Fibroblast of gingiva (primary cell): Measurements from ENCODE around the gene ATP8B3.

Experiments
- DNase-seq: peaks from one replicate; pipeline ENCODE4 v3.0.0-alpha.2; 2011; ENCODE audit warnings: low read depth

The ATP8B3 gene

DNA sequence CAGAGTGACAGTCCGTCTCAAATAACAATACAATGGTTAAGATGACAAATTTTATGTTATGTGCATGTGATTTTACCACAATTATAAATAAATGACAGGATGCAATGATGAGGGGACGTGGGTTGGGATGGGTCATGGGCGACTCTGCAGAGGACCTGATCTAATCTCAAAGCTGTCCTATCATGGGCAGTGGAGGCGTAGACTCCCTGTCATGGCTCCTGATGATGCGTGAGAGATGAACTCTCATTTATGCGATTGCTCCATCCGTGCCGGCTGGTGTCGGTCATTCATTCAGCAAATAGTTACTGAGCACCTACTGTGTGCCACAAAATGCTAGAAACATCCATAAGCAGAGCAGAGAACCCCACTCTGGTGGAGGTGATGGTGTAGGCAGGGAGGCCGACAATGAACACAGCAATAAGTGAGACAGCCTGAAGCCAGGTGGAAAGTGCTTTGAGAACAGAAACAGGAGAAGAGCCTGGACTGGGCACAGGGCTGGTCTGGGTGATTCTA is 37.9 kb upstream of the ATP8B3 start:
- DNase-seq: no peak

DNA sequence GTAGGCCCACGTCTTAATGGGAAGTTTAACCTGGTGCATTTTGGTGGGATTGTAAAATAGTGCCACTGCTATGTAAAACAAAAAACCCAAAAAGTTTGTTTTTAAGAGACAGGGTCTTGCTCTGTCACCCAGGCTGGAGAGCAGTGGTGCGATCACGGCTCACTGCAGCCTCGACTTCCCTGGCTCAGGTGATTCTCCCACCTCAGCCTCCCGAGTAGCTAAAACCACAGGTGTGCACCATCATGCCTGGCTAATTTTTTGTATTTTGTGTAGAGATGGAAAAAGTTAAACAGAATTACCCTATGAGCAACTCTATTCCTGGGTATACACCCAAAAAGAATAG is 37.0 kb upstream of the ATP8B3 start:
- DNase-seq: no peak

GRCh38 chr19:1848399-1849131 is 36.5 kb upstream of the ATP8B3 start, which contains the start of gene REXO1:
Gene REXO1 (minus strand): TSS chr19:1848483. CDS start chr19:1848358, 125 bp downstream.
- peak; percentile 91 for DNase-seq

DNA sequence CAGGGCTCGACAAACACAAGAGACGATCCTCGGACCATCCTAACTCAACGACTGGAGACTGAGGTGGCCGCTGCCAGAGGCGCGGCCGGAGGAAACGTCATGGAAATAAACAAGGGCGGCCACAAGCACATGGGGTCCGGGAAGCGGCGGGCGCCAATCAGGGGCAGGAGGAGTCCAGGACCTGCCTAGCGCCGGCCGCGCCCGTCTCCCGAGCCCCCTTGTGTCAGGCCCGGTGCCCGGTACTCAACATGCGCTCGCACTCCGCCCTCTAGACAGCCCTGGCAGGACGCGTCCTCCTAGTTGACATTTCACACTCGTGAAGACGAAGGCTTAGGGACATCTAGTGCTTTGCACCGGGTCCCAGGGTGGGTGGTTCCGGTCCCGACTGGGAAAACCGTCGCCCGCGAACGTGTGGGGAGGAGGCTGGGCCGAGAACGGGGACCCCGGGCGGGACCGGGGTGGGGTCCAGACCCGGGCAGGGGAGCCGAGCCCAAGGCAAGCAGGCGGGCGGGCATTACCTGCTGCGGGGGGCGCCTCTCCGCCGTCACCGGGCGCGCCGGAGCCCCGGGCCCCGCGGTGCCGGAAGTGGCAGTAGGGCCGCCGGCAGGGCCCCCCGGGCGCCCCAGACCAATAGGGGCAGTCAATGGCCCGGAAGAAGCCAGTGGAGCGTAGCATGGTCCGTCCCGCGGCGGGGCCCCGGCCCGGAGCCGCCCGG is 35.8 kb upstream of the ATP8B3 start:
- DNase-seq: peak; percentile 62

- DNase-seq: no peak
Observed at GRCh38 chr19:1847348-1847683, 35.2 kb upstream of the ATP8B3 start.

- no peak for DNase-seq
Observed at GRCh38 chr19:1846517-1847204, 34.6 kb upstream of the ATP8B3 start.

- DNase-seq: no peak
Observed at GRCh38 chr19:1845642-1846041, 33.6 kb upstream of the ATP8B3 start.

GRCh38 chr19:1845125-1845515 is 33.0 kb upstream of the ATP8B3 start:
- DNase-seq: no peak

DNA sequence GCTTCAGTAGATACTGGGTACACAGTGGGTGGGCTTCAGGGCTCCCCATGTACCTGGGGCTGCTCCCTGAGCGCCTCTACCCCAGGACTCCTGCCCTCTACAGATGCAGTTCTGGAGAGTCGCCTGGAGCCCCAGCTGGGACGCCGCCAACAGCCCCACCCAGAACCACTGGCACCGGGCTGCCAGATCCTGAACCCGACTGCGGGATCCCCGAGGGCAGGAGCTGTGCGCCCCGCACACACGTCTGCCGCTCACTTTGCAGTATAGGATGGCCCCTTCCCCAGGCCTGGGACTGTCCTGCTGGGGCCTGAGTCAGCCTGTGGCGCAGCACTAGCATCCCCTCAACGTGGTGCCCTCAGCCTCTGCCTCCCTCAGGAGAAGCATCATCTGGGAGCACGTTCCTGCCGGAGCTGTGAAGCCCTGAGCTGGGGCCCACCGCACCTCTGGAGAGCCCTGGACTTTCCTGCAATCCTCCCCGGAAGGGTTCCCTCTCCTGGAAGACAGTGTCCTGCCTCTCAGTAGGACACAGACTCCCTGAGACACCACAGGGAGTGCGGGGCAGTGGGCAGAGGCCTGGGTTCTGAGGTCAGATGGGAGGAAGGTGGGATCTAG is 32.5 kb upstream of the ATP8B3 start:
- no peak for DNase-seq

DNA sequence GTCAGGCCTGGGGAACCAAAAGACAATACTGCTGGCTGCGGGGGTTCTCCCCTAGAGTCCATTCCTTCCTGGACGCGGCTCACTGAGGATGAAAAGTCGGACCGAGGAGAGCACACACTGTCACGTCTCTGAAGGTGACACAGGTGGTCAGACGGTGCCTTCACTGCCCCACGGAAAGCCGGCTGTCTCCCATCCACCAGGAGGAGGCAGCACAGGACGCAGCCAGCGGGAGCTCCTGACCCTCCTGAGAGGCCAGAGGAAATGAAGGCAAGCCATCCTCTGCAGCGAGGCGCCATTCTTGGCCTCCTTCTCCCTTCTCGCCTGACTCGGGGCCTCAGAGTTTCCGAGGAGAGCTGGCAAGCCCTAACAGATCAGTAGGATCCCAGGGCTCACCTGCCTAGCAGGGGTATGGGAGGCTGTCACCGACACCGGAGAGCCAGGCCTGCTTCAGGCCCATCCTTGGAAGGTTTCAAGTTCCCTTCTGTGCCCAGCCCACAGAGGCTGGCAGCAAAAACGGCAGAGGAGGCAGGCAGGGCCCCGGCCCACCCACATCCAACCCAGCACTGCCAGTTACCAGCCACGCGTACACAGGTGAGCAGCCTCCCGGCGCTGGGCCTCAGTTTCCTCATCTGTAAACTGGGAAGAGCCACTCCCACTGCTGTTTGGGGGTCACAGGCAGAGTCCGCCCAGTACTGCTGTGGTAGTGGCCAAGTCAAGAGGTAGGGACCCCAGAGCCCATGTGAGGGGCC is 31.7 kb upstream of the ATP8B3 start:
- no peak for DNase-seq

DNA sequence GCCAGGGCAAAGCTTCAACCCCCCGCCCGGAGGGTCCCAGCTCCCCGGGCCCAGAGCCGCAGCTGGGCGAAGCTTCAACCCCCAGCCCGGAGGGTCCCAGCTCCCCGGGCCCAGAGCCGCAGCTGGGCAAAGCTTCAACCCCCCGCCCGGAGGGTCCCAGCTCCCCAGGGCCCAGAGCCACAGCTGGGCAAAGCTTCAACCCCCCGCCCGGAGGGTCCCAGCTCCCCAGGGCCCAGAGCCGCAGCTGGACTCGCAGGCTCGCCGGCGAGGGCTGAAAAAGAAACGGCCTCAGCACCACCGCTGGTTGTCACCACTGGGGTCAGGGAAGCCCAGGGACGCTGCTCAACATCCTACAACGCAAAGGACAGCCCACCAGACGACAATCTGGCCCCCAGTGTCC is 31.0 kb upstream of the ATP8B3 start:
- DNase-seq: no peak

GRCh38 chr19:1841209-1841924 is 29.3 kb upstream of the ATP8B3 start:
- no peak for DNase-seq

DNA sequence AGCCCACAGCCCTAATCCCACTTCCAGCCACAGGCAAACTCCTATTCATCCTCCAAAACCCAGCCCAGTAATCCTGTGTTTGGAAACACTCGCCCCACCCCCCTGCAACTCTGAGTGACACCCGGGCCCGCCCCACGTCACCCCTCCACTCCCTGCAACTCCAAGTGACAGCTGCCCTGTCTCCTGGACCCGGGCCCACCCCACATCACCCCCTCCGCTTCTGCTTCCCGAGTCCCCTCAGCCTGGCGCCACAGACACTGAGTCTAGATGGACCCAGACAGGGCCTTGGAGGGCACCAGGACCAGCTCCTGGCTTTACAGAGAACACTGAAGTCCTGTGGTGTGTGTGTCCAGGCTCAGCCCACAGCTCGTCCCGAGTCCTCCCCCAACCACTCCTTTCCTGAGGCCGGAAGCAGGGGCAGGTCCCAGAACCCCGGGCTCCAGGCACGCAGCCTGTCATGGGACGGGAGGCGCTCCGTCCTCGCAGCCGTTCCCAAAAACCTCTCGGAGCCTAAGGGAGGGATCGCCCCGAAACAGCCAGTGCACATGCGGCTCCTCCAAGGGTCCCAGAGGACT is 28.6 kb upstream of the ATP8B3 start:
- DNase-seq: no peak

DNA sequence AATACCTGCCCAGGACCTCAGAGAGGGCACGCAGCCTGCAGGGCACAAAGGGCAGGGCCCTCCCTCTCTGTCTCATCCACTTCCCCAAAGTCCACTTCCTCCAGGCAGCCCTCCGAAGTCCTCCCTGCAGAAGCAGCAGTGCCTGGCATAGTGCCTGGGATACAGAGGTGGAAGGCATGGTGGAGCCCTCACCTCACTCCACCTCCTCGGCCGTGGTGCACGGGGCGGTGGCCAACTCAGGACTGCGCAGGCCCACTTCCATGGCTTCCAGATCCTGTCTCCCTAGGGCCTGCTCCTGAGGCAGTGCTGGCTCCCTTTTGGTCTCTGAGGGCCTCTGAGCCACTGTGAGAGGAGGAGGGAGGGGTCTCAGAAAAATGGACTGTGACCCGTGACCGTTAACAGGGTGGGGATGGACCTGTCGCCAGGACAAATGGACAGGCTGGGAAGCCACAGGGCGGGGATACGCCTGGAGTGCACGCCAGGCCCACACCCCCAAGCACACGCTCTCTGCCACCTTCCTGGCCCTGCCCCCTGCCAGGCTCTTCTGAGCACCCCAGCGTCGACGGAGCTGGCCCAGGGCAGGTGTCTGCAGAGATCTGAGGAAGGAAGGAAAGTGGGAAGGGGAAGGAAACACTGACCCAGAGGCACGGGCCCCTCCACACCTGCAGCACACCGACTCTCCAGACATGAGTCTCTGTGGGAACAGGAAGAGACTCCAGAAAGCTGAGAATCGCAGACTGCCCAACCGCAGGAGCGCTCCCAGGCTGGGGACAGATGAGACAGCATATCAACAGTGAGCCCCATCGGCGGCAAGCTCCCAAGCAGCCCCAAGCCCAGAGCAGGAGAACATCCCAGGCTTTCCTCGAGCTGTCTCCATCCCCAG is 27.8 kb upstream of the ATP8B3 start:
- DNase-seq: no peak

- DNase-seq: no peak
Observed at GRCh38 chr19:1837625-1838105, 25.6 kb upstream of the ATP8B3 start.

GRCh38 chr19:1837222-1837565 is 25.1 kb upstream of the ATP8B3 start:
- no peak for DNase-seq

DNA sequence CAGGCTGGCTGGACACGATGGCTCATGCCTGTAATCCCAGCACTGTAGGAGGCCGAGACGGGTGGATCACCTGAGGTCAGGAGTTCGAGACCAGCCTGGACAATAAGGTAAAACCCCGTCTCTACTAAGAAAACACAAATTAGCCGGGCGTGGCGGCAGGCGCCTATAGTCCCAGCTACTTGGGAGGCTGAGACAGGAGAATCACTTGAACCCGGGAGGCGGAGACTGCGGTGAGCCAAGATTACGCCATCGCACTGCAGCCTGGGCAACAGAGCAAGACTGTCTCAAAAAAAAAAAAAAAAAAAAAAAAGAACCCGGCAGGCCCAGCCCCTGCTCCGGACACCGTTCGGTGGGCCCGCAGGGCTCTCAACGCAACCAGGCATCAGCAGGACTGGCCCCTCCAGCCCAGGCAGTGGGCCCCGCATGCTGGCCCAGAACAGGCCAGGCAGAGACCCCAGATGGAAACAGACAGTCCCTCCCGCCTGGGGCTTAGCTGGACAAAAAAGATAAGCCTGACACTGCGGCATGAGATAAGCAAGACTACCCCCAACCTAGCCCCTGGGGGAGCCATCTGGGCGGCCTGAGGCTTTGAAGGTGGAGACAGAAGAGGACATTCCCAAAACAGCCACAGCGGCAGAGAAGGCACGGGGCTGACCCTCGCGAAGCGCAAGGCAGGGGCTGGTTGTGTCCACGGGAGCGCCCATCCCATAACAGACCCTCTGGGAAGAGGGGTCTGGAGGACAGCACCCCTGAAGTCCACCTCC is 24.6 kb upstream of the ATP8B3 start:
- DNase-seq: no peak

DNA sequence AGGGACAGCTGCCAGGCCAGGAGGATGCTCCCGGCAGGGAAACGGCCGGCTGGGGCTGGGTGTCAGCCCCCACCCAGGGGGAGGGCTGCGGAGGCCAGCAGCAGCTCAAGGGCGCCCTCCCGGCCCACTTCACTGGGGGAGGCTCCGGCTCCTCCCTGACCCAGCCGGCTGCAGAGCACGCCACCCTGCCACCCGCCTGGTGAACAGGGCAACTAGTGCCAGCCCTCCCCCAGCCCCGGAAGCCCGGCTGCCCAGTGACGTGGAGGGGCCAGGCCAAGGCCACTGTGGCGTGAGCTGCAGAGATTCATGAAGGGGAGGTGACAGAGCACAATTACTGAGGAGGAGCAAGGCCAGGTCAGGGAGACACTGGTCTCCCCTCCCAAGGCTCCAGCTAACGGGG is 21.5 kb upstream of the ATP8B3 start:
- DNase-seq: no peak

DNA sequence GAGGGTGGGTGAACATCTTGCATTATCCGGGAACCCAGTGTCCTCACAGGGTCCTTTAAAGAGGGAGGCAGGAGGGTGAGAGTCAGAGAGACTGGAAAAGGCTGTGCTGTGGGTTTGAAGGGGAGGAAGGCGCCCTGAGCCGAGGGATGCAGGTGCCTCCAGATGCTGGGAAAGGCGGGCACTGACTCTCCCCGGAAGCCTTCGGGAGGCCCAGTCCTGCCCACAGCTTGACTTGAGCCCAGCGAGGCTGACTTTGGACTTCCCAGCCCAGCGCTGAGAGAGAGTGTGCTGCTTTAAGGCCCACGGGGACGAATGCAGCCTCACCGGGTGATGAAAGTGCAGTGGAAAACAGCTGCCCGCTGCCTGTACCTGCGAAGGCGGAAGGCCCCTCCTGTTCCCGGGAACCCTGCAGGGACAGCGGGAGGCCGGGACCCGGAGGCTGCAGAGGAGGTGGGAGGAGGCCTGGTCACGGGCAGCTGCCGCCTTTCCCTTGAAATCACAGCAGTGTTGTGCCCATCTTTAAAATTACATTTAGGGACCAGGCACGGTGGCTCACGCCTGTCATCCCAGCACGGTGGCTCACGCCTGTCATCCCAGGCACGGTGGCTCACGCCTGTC is 20.1 kb upstream of the ATP8B3 start:
- no peak for DNase-seq
